HG02623 (cell line): ENCODE measurements around the gene FMR1.

Experiments used
- ATAC-seq: cut with Tn5 transposase; IDR thresholded peaks from one replicate; pipeline ENCODE4 v1.9.1; 2021; ENCODE audit warnings: moderate library complexity; ENCODE audit not compliant: unreplicated experiment

Gene FMR1

GRCh38 chrX:147911192-147912022 is at the start of gene FMR1:
Gene FMR1, plus strand, starts transcription at chrX:147911919. Its CDS starts 261 bp downstream, at chrX:147912180.
- peak; percentile 79 for ATAC-seq

- peak; percentile 96 for ATAC-seq
Observed at GRCh38 chrX:147875866-147876596, 35.7 kb upstream of the FMR1 start.

- ATAC-seq = no peak
Observed at GRCh38 chrX:147876849-147877646, 34.7 kb upstream of the FMR1 start.

- no peak for ATAC-seq
Observed at GRCh38 chrX:147877726-147878125, 34.0 kb upstream of the FMR1 start.

- ATAC-seq = no peak
Observed at GRCh38 chrX:147884958-147885357, 26.8 kb upstream of the FMR1 start.

- no peak for ATAC-seq
Observed at GRCh38 chrX:147890756-147891155, 21.0 kb upstream of the FMR1 start.

GRCh38 chrX:147891896-147892295 is 19.8 kb upstream of the FMR1 start:
- ATAC-seq = no peak

- ATAC-seq = no peak
Observed at GRCh38 chrX:147893741-147894140, 18.0 kb upstream of the FMR1 start.

- ATAC-seq = no peak
Observed at GRCh38 chrX:147894366-147894963, 17.3 kb upstream of the FMR1 start.

- ATAC-seq = no peak
Observed at GRCh38 chrX:147897117-147897516, 14.6 kb upstream of the FMR1 start.

- ATAC-seq = no peak
Observed at GRCh38 chrX:147898951-147899350, 12.8 kb upstream of the FMR1 start.

GRCh38 chrX:147899379-147900114 is 12.2 kb upstream of the FMR1 start:
- peak; percentile 66 for ATAC-seq

- no peak for ATAC-seq
Observed at GRCh38 chrX:147900349-147900748, 11.4 kb upstream of the FMR1 start.

- ATAC-seq = no peak
Observed at GRCh38 chrX:147901461-147902126, 10.1 kb upstream of the FMR1 start.

GRCh38 chrX:147902270-147902669 is 9.4 kb upstream of the FMR1 start:
- ATAC-seq = no peak

GRCh38 chrX:147908106-147908505 is 3.6 kb upstream of the FMR1 start:
- ATAC-seq = no peak

GRCh38 chrX:147910607-147911006 is 1.1 kb upstream of the FMR1 start:
- no peak for ATAC-seq

- peak; percentile 31 for ATAC-seq
Observed at GRCh38 chrX:147912093-147912801, 528 bp downstream of the FMR1 start.

GRCh38 chrX:147913570-147913969 is 1.9 kb downstream of the FMR1 start:
- no peak for ATAC-seq
